Activated CD8-positive, alpha-beta memory T cell treated with anti-CD3 and anti-CD28 coated beads, Interleukin-2, amount 50 U/mL, for 48 hours (primary cell): ENCODE results near the gene CXorf66.
"Not testable (repeated sequence)": the region's sequence is repeated elsewhere in the genome, so short reads cannot be mapped to it uniquely, and the experiment has no call there.

Experiments used
- DNase-seq: peaks from one replicate; pipeline ENCODE4 v3.0.0-alpha.2; 2020

CXorf66 gene, protein sequence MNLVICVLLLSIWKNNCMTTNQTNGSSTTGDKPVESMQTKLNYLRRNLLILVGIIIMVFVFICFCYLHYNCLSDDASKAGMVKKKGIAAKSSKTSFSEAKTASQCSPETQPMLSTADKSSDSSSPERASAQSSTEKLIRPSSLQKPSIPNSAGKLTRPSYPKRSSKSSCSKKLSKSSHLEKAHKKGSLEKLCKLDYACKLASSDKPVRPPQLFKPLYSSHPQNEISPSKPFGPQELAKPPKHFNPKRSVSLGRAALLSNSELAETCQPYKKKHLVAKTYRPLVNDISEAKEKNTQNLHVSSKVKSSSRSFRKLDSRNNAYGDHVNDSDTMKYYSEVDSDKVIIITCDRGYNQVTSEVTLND

DNA sequence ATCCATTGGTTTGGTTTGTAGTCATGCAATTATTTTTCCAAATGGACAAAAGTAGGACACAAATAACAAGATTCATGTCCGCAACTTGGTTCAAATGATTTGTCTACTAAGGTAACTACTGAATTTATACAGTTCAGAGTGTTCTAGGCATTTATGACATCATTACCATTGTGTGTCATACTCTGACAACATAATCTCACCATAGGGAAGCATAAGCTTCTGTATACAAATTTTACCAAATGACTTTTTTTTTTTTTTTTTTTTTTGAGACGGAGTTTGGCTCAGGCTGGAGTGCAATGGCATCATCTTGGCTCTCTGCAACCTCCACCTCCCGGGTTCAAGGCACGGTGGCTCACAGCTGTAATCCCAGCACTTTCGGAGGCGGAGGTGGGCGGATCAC is at the start of gene CXorf66:
Gene CXorf66, minus strand, starts transcription at position 101 of the 400 bp plus-strand sequence. Its CDS starts 25 bp downstream, at position 76.
- no peak for DNase-seq

DNA sequence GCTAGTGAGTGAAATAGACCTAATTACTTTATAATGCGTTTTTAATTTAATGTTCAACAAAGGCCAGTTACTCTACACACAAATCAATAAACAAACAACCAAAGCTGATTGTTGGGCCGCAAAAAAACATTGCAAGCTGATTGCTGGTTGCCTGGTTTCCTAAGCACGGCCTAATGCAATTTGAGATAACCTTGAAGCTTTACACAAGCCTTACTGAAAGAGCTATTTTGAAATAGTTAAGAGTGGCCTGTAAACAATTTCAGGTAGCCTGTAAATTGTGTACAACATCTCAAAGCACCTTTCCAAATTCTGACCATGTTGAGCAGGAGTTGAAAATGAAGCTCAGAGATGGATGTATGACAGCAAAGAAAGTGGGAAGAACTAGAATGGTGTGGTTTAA is 17.5 kb upstream of the CXorf66 start:
- no peak for DNase-seq

- no peak for DNase-seq
Observed at GRCh38 chrX:139974471-139974870, 9.2 kb upstream of the CXorf66 start.

- no peak for DNase-seq
Observed at GRCh38 chrX:139972629-139973624, 7.6 kb upstream of the CXorf66 start.

GRCh38 chrX:139972113-139972512 is 6.8 kb upstream of the CXorf66 start:
- DNase-seq, result no peak

DNA sequence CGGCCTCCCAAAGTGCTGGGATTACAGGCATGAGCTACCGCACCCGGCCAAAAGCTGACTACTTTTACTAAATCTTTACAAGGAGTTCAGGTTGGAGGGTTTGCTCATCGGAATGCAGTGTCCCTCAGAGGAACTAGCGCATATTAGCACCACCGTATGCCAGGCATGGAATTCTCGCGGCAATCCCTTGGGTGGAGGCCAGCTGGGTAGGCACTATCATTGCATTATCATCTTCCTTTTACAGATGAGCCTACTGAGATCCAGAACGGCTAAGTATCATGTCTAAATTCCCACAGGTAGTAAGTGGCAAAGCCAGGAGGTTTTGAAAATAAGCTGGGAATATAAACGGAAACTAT is 6.1 kb upstream of the CXorf66 start:
- no peak for DNase-seq

DNA sequence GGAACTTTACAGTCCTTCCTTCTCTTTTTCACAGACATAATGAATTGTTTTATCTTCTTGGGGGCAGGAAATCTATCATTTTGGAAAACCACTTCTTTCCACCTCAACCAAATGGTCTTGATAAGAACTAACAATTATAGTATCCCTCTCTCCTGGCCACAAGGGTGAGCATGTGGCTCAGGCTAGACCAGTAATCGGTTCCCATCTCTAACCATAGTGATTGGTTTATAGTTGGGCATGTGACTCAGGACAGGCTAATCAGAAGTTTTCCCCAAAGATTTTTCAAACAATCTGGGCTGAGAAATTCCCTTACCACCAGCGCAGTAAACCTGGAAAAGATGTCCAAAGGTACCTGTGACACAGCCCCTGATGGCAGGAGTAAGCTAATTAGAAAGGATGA is 4.0 kb upstream of the CXorf66 start:
- no peak for DNase-seq

GRCh38 chrX:139967750-139968149 is 2.4 kb upstream of the CXorf66 start:
- no peak for DNase-seq

- no peak for DNase-seq
Observed at GRCh38 chrX:139967300-139967699, 2.0 kb upstream of the CXorf66 start.

- DNase-seq, result not testable (repeated sequence)
Observed at GRCh38 chrX:139966159-139966558, 838 bp upstream of the CXorf66 start.

GRCh38 chrX:139961091-139961490 is 4.2 kb downstream of the CXorf66 start:
- not testable (repeated sequence) for DNase-seq

GRCh38 chrX:139949703-139950102 is 15.6 kb downstream of the CXorf66 start:
- DNase-seq, result no peak

- no peak for DNase-seq
Observed at GRCh38 chrX:139945075-139945474, 20.2 kb downstream of the CXorf66 start.

DNA sequence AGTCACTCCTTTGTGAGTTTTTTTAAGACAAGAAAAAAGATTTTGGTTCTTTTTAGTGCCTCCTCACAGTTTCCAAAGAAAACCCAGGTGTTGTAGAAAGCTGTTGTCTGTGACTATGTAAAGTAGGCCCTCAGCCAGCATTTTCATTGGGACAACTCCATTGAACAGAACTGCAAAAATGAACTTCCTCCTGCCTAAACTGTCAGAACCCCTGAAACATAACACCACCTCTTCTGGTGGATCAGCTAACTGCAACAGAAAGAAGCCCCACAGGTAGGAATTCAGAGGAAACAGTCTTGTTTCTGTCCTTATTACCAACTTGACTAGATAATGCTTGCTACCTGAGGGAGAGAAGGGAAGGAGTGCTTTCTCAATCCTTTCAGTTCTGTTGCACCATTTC is 29.1 kb downstream of the CXorf66 start:
- DNase-seq, result no peak

GRCh38 chrX:139933904-139934303 is 31.4 kb downstream of the CXorf66 start:
- no peak for DNase-seq

GRCh38 chrX:139932901-139933796 is 32.2 kb downstream of the CXorf66 start, which contains the start of gene ATP11C:
Gene ATP11C, minus strand, starts transcription at chrX:139933053. Its CDS starts 1,011 bp downstream, at chrX:139932042.
- DNase-seq, result peak; percentile 82

DNA sequence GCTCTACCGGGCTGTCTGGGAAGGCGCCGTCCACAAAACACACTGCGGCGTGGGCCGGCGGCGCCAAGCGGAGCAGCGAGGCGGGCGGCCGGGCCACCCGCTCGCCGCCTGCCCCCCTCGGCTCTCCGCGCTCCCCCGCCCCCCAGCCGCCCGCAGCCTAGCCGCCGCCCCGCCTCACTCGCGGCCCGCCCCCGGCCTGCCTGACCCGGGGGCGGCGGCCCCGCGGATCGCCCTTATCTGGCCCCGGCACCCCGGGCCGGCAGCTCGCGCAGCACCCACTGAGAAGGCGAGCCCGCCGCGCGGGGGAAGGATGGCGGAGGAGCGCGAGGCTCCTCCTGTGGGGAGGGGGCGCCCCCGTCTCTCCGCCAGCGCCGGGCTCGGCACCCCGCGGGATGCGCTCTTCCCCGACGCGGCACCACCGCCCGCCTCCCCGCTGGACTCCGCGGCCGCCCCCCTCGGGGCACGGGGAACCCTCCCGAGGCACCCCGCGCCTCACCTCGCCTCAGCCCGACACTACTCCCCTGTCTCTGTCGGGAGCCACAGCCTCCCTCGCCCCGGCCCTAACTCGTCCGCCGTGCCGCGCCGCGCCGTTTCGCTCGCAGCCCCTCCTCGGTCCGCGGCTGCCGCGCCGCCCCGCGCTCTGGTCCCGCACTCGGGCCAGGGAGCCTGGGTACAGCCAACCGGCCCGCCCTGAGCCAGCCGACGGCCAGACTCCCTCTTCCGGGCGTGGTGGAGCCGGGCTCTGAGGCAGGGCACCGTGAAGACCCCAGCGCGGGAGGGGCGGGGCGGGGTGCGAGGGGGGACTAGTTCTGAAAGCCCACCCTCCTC is 33.0 kb downstream of the CXorf66 start:
- peak; percentile 58 for DNase-seq

- DNase-seq, result no peak
Observed at GRCh38 chrX:139931646-139932072, 33.7 kb downstream of the CXorf66 start.

- peak; percentile 53 for DNase-seq
Observed at GRCh38 chrX:139930916-139931645, 34.2 kb downstream of the CXorf66 start.

GRCh38 chrX:139930401-139930800 is 34.9 kb downstream of the CXorf66 start:
- no peak for DNase-seq

GRCh38 chrX:139929876-139930275 is 35.4 kb downstream of the CXorf66 start:
- no peak for DNase-seq
